Stomach (tissue), 4 donors: Measurements from ENCODE around the gene PLEKHS1.
A peak's percentile ranks its signal among the peaks of the same experiment; 100 is the strongest.

Experiments used
- CTCF ChIP-seq, 7 experiments: fragments of 450-650 bp in 4 of 7; fragments of 200-600 bp in 3 of 7; sonication (generic) in 3 of 7; IDR thresholded peaks; one replicate each; pipeline ENCODE4 v1.5.1; 2016 to 2019; ENCODE audit warnings: antibody characterized with exemption in 7 of 7, control low read depth in 2 of 7, mild to moderate bottlenecking in 1 of 7
- POLR2A ChIP-seq, 4 donors: fragments of 450-650 bp; IDR thresholded peaks; one replicate each; pipeline ENCODE4 v1.6.1; 2016; ENCODE audit warnings: antibody characterized with exemption in 4 of 4, control low read depth in 2 of 4, mild to moderate bottlenecking in 1 of 4, moderate library complexity in 1 of 4
- POLR2AphosphoS5 ChIP-seq, 3 donors: sonication (generic); formaldehyde crosslinking; IDR thresholded peaks; one replicate each; pipeline ENCODE4 v1.6.1; 2016; ENCODE audit warnings: antibody characterized with exemption in 3 of 3

GRCh38 chr10:113780681-113781250, 29.3 kb downstream of the PLEKHS1 start:
- TF ChIP-seq CTCF (IDR thresholded peaks at IDR 0.05) (peak in 2 of 7 experiments; percentile 20 to 27), POLR2A (IDR thresholded peaks at IDR 0.05) (no peak), POLR2AphosphoS5 (IDR thresholded peaks at IDR 0.05) (no peak)
